RPMI8226 (cell line): Measurements from ENCODE around the gene SLC26A8.
"Not testable (repeated sequence)": the region's sequence is repeated elsewhere in the genome, so short reads cannot be mapped to it uniquely, and the experiment has no call there.

Experiments used
- DNase-seq: peaks from one replicate; pipeline ENCODE4 v3.0.0-alpha.2; 2015

SLC26A8 gene

DNA sequence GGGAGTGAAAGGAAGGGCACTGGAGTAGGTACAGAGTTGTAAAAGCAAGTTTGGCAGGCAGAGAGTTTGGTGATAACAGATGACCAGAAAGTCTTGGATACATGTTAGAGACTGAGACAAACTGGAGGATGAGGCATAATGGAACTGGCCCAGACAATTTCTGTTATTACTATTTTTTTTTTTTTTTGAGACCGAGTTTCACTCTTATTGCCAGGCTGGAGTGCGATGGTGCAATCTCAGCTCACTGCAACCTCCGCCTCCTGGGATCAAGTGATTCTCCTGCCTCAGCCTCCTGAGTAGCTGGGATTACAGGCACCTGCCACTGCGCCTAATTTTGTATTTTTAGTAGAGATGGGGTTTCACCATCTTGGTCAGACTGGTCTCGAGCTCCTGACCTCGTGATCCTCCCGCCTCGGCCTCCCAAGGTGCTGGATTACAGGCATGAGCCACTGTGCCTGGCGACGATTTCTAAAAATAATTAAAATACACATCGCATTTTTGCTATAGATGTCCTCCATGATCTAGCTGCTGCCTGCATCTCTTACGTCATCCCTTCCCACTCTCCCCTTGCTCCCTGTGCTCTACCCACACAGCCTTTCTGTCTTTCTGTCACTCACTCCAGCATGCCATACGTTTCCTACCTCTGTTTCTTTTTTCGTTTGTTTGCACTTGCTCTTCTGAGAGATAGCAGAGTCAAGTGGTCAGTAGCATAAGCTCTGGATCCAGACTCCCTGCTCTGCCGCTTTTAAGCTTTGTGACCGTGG is 26.7 kb upstream of the SLC26A8 start:
- DNase-seq: no peak

- DNase-seq: no peak
Measured at GRCh38 chr6:36050305-36050704, 25.9 kb upstream of the SLC26A8 start.

- no peak for DNase-seq
Measured at GRCh38 chr6:36049582-36049981, 25.1 kb upstream of the SLC26A8 start.

DNA sequence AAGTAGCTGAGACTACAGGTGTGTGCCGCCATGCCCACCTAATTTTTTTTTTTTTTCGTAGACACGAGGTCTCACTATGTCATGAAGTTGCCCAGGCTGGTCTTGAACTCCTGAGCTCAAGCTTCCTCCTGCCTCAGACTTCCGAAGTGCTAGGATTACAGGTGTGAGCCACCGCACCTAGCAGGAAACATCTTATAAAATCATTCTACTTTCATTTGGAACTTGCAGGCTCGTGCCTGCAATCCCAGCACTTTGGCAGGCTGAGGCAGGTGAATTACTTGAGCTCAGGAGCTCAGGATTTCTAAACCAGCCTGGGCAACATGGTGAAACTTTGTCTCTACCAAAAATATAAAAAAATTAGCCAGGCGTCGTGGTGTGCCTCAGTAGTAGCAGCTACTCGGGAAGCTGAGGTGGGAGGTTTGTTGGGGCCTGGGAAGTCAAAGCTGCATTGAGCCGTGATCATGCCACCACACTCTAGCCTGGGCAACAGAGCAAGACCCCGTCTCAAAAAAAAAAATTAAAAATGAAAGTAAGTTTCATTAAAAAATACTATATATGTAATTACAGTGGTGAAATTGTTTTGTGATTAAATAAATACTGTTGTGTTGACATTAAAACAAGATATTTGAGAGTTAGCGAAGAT is 18.3 kb upstream of the SLC26A8 start:
- DNase-seq: no peak

DNA sequence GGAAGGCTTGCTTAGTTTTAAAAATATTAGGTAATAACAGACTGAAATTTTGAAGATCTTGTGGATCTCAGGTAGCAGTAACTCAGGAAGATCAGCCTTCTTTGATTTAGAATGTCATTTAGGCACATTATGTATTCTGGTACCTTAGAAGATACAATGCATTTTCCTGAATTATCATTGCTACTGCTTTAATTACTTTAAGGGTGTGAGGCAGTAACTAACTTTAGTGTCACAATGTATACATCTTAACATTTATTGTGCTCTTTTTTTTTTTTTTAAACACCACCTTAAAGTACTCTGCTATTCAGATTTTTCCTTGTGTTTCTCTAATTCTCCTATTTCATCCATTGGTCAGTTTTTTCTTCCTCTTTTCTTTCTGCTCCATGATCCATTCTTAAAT is 16.5 kb upstream of the SLC26A8 start:
- no peak for DNase-seq

- DNase-seq: no peak
Measured at GRCh38 chr6:36039112-36039511, 14.7 kb upstream of the SLC26A8 start.

GRCh38 chr6:36038120-36038876 is 13.9 kb upstream of the SLC26A8 start:
- no peak for DNase-seq

GRCh38 chr6:36035225-36035624 is 10.8 kb upstream of the SLC26A8 start:
- no peak for DNase-seq

GRCh38 chr6:36034441-36034840 is 10.0 kb upstream of the SLC26A8 start:
- no peak for DNase-seq

DNA sequence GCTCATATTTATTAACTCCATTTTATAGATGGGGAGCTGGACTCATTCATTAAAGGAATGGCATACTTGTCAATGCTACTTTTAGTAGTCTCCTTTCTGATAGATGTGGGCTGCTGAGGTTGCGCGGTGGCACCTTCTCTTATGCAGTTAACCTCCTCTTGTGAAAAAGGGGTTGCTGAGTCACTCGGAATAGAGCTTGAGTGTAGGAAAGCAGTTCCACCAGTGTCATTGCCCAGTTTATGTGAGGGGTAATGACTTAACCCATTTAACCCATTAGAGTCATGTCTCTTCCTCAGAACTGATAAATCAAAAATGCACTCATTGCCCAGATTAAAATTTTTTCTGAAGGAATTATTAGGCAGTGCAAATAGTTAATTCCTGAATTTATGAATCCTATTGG is 9.5 kb upstream of the SLC26A8 start:
- no peak for DNase-seq

- DNase-seq: not testable (repeated sequence)
Measured at GRCh38 chr6:36033144-36033543, 8.7 kb upstream of the SLC26A8 start.

- DNase-seq: no peak
Measured at GRCh38 chr6:36032261-36032660, 7.8 kb upstream of the SLC26A8 start.

GRCh38 chr6:36029464-36029863 is 5.0 kb upstream of the SLC26A8 start:
- no peak for DNase-seq

DNA sequence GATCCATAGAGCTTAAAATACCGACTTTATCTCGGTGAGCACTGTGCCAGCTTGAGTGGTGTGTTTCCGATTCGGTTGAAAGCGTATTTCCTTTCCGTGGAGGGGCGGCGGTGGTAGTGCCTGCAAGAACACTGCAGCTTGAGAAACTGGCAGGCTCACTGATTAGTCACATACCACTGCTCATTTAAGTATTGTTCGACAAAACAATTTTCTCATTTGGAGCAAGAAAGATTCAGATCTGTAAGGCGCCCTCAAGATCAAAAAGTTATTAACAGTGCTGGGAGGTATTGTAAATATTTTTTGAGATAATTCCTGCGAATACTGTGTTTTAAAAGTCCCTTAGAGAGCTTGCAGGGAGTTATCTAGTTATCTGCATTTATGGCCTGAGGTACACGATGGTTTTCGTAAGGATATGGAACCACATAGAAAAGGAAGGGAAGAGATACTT is 4.5 kb upstream of the SLC26A8 start:
- DNase-seq: peak; percentile 77

GRCh38 chr6:36028088-36028876 is 3.8 kb upstream of the SLC26A8 start:
- peak; percentile 49 for DNase-seq

GRCh38 chr6:36027501-36028087 is 3.2 kb upstream of the SLC26A8 start, which contains the start of gene MAPK14:
TSS of gene MAPK14 (plus strand) at chr6:36027808. CDS start at chr6:36028158, 350 bp downstream.
- DNase-seq: peak; percentile 100

GRCh38 chr6:36025932-36026327 is 1.5 kb upstream of the SLC26A8 start:
- no peak for DNase-seq

- DNase-seq: no peak
Measured at GRCh38 chr6:36025260-36025931, 955 bp upstream of the SLC26A8 start.

DNA sequence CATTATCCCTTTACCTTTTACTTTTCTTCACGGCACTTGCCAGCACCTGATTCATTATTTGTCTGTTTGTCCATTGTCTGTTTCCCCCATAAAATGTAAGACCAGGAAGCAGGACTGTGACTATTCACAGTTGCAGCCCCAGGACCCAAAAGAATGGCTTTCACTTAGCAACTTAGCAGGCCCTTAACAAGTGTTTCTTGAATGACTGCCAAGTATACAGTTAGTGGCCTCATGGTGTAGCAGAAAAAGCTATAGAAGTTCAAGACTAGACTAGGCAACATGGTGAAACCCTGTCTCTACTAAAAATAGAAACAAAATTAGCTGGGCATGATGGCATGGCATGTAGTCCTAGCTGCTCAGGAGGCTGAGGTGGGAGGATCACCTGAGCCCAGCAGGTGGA is 4.3 kb downstream of the SLC26A8 start:
- DNase-seq: peak; percentile 21

- DNase-seq: no peak
Measured at GRCh38 chr6:36019167-36019566, 5.3 kb downstream of the SLC26A8 start.

GRCh38 chr6:36018339-36018738 is 6.1 kb downstream of the SLC26A8 start:
- no peak for DNase-seq

GRCh38 chr6:36015666-36016065 is 8.8 kb downstream of the SLC26A8 start:
- no peak for DNase-seq
